Activated T-cell treated with anti-CD3 and anti-CD28 coated beads, Interleukin-2, amount 50 U/mL, for 4 hours (primary cell): Measurements from ENCODE around the gene TECTA. TPM values are rescaled to one million over a fixed set of nuclear protein-coding genes. Genes with fewer than 3 reads are reported as not detected.
"Not testable (repeated sequence)": the region's sequence is repeated elsewhere in the genome, so short reads cannot be mapped to it uniquely, and the experiment has no call there.

Experiments used
- ATAC-seq, 2 donors: fragments of 200-7000 bp; cut with Tn5 transposase; one replicate each; pipeline ENCODE4 v1.10.0; 2021
- DNase-seq: peaks from one replicate; pipeline ENCODE4 v3.0.0-alpha.2; 2020
- H3K27me3 Mint-ChIP-seq: one replicate; pipeline ENCODE4 v1.8.0; 2021; ENCODE audit warnings: low read depth, mixed read lengths
- H3K36me3 Mint-ChIP-seq: one replicate; pipeline ENCODE4 v1.8.0; 2022; ENCODE audit warnings: mixed read lengths; ENCODE audit not compliant: insufficient read depth
- H3K4me1 Mint-ChIP-seq: one replicate; pipeline ENCODE4 v1.8.0; 2021; ENCODE audit warnings: low read depth, mixed read lengths
- H3K4me3 Mint-ChIP-seq: one replicate; pipeline ENCODE4 v1.8.0; 2021; ENCODE audit warnings: mild to moderate bottlenecking, moderate library complexity, mixed read lengths
- H3K9me3 Mint-ChIP-seq: one replicate; pipeline ENCODE4 v1.8.0; 2021; ENCODE audit warnings: mixed read lengths
- total RNA-seq, 3 donors: library from RNA; stranded (reverse); gene quantifications; one replicate each; pipeline ENCODE4 v1.2.1, GENCODE V29; 2021

TECTA gene
- total RNA-seq, 3 donors from 2014 or later = 0.11 to 0.20 (median 0.11) TPM

DNA sequence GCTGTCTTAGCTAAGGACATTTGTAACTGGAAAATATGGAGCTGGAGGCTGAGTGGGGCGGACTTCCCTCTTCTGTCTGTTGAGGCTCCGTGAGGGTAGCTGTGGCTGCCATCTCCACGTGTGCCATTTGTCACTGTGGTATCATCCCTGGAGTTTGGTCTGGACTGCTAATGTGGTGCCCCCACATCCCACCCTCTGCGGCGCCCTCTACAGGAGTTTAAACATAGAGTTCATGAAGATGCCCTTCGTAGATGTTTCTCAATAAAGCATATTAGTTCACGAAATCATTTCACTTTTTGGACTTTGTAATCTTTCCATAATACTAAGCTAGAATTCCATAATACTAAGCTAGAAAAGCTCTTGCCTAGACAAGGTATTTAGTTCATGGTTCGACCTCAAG is 52.4 kb downstream of the TECTA start:
- ATAC-seq = no peak
- no peak for DNase-seq

DNA sequence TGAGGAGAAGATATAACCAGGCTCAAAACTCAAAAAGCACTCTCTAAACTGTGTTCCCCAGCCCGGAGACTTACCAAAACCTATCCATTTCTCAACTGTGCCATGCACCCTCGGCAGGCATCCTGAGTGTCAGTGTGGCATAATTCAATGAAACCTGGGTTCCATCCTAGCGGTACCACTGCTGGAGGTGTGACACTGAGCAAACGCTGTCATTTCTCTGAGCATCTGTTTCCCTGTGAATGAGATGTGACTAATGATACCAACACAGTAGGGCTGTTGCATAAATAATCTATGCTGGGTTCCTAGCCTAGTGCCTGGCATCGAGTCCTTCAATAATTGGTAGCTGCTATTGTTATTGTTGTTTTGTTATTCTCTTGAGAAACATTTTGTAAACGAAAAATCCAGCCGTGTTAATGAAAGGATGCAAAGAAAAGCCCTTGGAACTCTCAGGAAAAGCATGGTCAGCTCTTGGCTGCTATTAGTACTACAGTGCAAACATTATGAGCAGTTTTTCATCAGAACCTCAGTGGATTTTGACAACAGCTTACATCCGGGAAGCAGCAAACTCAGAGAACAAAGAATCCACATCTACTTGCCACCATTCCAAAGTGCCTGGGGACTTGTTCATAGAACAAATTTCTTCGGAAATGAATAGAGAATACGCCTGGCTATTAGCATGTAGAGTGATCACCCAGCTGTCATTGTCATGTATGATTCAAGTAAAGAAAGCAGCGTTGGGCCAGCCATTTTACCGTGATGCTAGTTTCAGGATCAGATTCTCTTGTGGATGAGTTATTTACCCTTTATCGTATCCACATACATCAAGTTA is 53.7 kb downstream of the TECTA start:
- H3K27me3 Mint-ChIP-seq = no peaks in the 10 kb centered on the region
- no peaks in the 10 kb centered on the region for H3K36me3 Mint-ChIP-seq
- H3K9me3 Mint-ChIP-seq = no peaks in the 10 kb centered on the region
- ATAC-seq (no peak), DNase-seq (no peak)
- H3K4me3 Mint-ChIP-seq = no peak overlapping the region
- H3K4me1 Mint-ChIP-seq = no peaks in the 10 kb centered on the region

More for the DNA sequence above, 52.4 kb downstream of the TECTA start:
- Mint-ChIP-seq H3K9me3 (no peaks in the 10 kb centered on the region), H3K27me3 (no peaks in the 10 kb centered on the region), H3K4me3 (no peak overlapping the region), H3K4me1 (no peaks in the 10 kb centered on the region), H3K36me3 (no peaks in the 10 kb centered on the region)

DNA sequence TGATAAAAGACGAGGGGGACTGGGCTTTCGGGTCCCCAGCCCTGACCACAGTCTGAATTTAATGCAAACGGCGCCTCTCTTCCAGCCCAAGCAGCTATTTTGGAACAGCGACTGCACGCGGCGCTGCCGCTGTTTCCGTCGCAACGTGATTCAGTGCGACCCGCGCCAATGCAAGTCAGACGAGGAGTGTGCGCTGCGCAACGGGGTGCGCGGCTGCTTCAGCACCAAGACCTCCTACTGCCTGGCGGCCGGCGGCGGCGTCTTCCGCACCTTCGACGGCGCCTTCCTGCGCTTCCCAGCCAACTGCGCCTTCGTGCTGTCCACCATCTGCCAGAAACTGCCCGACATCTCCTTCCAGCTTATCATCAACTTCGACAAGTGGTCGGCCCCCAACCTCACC is 56.7 kb downstream of the TECTA start:
- H3K27me3 Mint-ChIP-seq = no peaks in the 10 kb centered on the region
- no peaks in the 10 kb centered on the region for H3K9me3 Mint-ChIP-seq
- no peak overlapping the region for H3K4me3 Mint-ChIP-seq
- no peaks in the 10 kb centered on the region for H3K36me3 Mint-ChIP-seq
- no peak for ATAC-seq
- H3K4me1 Mint-ChIP-seq = no peaks in the 10 kb centered on the region
- DNase-seq = no peak

DNA sequence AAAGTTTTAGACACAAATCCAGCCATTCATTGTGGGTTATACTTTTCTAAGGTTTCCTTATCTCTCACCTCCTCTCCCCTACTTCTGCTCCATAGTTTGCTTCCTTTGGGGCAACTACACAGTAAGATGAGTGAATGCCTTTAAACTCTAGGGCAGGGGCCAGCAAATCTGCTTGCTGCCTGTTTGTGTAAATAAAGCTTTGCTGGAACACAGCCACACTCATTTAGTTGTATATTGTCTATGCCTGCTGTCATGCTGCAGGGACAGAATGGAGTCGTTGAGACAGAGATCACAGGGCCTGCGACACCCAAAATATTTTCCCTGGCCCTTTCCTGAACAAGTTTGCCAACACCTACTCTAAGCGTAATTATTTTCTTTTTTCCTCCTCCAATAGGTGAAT is 58.7 kb downstream of the TECTA start:
- DNase-seq (no peak), ATAC-seq (no peak)
- Mint-ChIP-seq H3K4me3 (no peak overlapping the region), H3K4me1 (no peaks in the 10 kb centered on the region), H3K9me3 (no peaks in the 10 kb centered on the region), H3K27me3 (peaks cover 3% of the 10 kb centered on the region), H3K36me3 (no peaks in the 10 kb centered on the region)

DNA sequence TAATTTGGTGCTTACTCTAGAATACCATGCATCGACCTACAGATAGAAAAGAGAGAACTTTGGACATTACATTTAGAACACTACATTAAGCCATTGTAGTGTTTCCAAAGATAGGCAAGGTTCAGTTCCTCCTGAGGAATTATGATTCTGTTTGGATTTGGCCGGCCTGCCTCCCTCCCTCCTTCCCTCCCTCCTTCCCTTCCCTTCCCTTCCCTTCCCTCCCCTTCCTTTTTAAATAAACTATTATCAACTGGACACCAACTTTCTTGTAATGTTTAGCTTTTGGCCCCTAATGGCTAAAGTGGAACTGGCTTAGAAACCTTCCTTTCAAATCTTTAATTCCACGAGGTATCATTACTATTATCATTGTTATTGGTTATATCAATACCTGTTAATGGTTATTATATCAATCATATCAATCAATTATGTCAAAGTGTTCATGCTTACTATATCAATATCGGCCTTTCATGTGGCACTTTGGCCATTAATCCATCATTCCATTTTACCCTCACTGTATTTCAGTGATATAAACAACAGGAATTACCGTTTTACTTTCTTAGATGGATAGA is 60.4 kb downstream of the TECTA start:
- Mint-ChIP-seq H3K27me3 (peaks cover 4% of the 10 kb centered on the region), H3K4me3 (no peak overlapping the region), H3K4me1 (no peaks in the 10 kb centered on the region), H3K9me3 (no peaks in the 10 kb centered on the region), H3K36me3 (no peaks in the 10 kb centered on the region)
- DNase-seq = no peak
- ATAC-seq = no peak

DNA sequence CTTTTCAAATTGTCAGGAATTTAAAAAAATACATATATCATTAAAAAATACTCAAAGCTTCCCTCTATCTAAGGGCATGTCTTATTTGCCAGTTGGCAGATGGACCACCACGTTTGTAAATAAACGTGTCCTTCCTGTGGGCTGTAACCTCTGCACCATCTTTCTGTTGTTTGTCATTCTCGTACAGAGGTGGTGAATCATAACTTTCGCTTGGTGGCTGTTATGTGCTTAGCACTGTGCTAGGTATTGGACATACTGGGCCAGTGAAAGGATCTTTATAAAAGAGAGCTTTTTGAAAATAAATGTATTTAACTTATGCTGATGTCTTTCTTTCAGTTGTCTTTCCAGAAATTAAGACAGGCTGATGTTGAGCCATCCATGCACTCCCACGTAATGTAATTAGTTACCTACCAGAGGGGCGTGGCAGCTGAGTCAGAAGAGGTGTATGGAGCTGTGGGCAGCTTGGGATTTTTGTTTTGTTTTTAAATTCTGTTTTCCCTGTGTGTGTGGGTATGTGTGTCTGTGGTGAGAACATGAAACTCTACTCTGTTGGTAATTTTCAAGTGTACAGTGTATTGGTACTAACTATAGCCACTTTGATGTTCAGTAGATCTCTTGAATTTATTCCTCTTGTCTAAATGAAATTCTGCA is 62.7 kb downstream of the TECTA start:
- no peak overlapping the region for H3K4me3 Mint-ChIP-seq
- DNase-seq = no peak
- peak; percentile 27 to 61 for ATAC-seq

DNA sequence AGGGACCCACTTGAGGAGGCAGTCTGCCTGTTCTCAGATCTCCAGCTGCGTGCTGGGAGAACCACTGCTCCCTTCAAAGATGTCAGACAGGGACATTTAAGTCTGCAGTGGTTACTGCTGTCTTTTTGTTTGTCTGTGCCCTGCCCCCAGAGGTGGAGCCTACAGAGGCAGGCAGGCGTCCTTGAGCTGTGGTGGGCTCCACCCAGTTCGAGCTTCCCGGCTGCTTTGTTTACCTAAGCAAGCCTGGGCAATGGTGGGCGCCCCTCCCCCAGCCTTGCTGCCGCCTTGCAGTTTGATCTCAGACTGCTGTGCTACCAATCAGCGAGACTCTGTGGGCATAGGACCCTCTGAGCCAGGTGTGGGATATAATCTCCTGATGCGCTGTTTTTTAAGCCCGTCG is 76.6 kb downstream of the TECTA start:
- H3K4me1 Mint-ChIP-seq, ATAC-seq, H3K4me3 Mint-ChIP-seq, H3K36me3 Mint-ChIP-seq, H3K27me3 Mint-ChIP-seq, DNase-seq: not testable (repeated sequence)
- peaks cover 33% of the 10 kb centered on the region for H3K9me3 Mint-ChIP-seq

More for the DNA sequence above, 62.7 kb downstream of the TECTA start:
- Mint-ChIP-seq H3K9me3 (no peaks in the 10 kb centered on the region), H3K4me1 (no peaks in the 10 kb centered on the region), H3K36me3 (no peaks in the 10 kb centered on the region), H3K27me3 (peaks cover 5% of the 10 kb centered on the region)

DNA sequence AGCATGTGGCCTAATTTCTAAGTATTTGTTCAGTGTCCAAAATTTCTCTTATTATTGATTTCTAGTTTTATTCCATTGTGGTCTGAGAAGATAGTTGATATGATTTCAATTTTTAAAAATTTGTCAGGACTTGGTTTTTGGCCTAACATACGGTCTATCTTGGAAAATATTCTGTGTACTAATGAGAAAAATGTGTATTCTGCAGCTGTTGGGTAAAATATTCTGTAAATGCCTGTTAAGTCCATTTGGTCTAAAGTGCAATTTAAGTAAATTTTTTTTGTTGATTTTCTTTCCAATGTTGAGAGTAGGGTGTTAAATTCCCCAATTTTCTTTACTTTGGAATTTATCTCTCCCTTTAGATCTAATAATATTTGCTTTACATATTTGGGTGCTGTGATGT is 78.3 kb downstream of the TECTA start:
- Mint-ChIP-seq H3K27me3 (peaks cover 10% of the 10 kb centered on the region), H3K36me3 (no peaks in the 10 kb centered on the region), H3K4me1 (no peaks in the 10 kb centered on the region), H3K9me3 (peaks cover 33% of the 10 kb centered on the region), H3K4me3 (no peak overlapping the region)
- DNase-seq (no peak), ATAC-seq (no peak)

DNA sequence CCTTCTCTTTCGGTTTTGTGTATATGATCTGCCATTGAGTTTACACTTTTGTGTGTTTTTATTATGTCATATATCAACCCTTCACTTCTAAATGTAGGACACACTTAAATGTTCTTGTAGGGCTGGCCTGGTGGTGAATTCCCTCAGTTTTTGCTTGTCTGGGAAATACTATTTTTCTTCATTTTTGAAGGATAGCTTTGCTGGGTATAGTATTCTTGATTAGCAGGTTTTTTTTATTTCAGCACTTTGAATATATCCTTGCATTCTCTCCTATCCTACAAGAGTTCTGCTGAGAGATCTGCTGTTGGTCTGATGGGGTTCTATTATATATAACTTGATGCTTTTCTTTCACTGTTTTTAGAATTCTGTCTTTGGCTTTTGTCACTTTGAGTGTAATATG is 79.1 kb downstream of the TECTA start:
- H3K4me1 Mint-ChIP-seq = no peaks in the 10 kb centered on the region
- no peaks in the 10 kb centered on the region for H3K36me3 Mint-ChIP-seq
- ATAC-seq (no peak), DNase-seq (no peak)
- peaks cover 12% of the 10 kb centered on the region for H3K27me3 Mint-ChIP-seq
- no peak overlapping the region for H3K4me3 Mint-ChIP-seq
- H3K9me3 Mint-ChIP-seq = peaks cover 33% of the 10 kb centered on the region

DNA sequence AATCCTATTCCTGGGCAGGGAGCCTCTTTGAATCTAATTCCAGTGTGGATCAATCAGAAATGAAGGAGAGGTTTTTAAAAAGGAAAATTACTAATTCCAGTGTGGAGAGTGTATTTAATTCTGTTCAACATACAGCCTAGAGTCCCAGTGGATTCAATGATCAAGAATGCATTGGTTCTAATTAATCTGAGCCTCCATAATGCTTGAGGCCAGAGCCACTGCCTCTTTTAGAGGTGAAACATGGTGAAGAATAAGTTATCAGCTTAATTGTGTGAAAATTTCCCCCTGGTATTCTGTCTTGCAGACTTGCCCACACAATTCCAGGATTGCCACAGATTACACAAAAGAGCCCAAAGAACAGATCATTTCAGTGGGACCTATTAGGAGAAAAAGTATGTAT is 87.7 kb downstream of the TECTA start:
- Mint-ChIP-seq H3K36me3 (no peaks in the 10 kb centered on the region), H3K4me1 (no peaks in the 10 kb centered on the region)

DNA sequence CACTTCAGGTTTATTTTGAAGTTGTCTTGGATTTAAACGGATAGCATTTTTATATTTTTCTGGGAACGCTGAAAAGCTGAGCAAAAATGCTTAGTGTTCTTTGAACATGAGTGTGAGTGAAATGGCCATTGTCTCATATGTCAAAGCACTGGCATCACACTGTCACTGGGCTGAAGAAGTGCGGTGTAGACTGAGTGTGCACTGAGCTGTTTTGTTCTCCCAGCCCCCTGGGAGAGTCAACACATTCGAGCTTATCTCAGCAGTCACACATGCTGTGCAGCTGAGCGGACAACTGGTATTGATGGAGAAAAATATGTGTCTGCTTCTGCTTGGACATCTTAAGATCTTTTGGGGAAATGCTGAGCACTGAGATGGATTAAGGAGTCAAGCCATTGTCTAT is 90.8 kb downstream of the TECTA start:
- Mint-ChIP-seq H3K9me3 (no peaks in the 10 kb centered on the region), H3K4me3 (no peak overlapping the region), H3K36me3 (no peaks in the 10 kb centered on the region), H3K27me3 (peaks cover 31% of the 10 kb centered on the region), H3K4me1 (peaks cover 3% of the 10 kb centered on the region)
- DNase-seq = no peak
- no peak for ATAC-seq

More for the DNA sequence above, 87.7 kb downstream of the TECTA start:
- no peak for DNase-seq
- ATAC-seq = no peak
- Mint-ChIP-seq H3K9me3 (no peaks in the 10 kb centered on the region), H3K27me3 (peaks cover 30% of the 10 kb centered on the region), H3K4me3 (no peak overlapping the region)

DNA sequence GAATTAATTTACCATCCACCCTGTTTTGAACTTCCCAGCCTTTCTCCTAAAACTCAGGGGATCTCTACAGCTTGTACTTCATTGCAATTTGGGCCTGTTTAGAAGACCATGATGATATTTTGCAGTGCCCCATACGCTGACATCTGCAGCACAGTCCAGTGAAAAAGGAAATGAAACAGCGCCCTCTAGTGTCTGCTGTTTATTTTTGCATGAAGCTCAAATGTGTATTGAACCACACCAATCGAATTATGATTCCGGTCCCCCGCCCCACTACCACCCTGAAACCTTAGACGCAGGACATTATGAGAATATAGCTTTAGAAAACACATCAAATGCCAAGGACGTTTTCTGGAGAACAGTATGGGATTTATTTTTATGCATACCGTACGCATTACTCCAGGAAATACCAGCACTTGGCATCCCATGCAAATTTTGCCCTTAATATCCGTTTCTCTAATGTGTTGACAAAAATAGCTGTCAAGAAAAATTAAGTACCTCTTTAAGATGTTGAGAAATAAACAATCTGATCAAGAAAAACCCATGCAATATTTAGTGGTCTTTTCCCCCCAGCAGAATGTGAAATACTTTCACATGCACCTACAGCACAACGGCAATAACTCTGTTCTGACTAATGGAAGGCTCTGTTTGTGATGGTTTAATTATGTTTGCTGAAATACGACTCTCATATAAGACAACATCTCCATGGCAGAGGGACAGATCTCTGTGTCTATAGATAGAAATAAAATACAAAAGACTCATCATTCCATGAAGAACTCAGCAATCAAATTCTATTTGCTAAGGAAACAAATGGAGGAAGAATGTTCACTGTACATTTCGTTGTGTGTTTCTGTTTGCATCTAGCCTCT is 93.9 kb downstream of the TECTA start:
- Mint-ChIP-seq H3K27me3 (peaks cover 18% of the 10 kb centered on the region), H3K36me3 (no peaks in the 10 kb centered on the region), H3K9me3 (no peaks in the 10 kb centered on the region), H3K4me3 (no peak overlapping the region), H3K4me1 (peaks cover 3% of the 10 kb centered on the region)
- ATAC-seq (peak; percentile 74 to 78), DNase-seq (peak; percentile 25)

DNA sequence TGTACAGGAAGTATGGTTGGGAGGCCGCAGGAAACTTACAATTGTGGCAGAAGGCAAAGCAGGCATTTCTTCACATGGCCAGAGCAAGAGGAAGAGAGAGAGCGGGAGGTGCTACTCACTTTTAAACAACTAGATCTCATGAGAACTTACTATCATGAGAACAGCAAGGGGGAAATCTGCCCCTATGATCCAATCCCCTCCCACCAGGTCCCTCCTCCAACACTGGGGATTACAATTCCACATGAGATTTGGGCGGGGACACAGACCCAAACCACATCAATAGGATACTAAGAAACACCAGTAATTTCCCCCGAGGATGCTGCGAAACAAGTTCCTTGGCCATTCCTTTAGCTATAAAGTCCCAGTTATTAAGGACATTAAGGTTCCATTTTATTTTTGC is 97.4 kb downstream of the TECTA start:
- DNase-seq = no peak
- no peak for ATAC-seq

DNA sequence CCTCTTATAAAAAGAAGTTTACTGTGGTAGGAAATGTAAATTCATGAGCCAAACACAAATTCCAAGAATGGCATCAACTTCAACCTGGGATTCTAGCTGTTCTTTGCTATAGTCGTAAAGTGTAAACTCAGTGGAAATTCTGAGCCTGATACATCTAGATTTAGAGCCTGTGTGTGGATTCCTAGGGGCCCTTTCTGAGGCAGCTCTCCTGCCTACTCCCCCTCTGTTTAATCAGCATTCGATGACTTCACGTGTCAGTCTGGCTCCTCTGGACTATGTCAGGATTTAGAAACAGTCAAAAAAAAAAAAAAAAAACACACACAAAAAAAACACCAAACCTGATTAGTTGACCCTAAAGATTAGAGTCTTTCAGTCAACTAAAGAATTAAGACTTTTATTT is 98.5 kb downstream of the TECTA start:
- peaks cover 17% of the 10 kb centered on the region for H3K27me3 Mint-ChIP-seq
- H3K9me3 Mint-ChIP-seq = no peaks in the 10 kb centered on the region
- no peaks in the 10 kb centered on the region for H3K36me3 Mint-ChIP-seq
- ATAC-seq (no peak), DNase-seq (no peak)
- no peak overlapping the region for H3K4me3 Mint-ChIP-seq
- peaks cover 3% of the 10 kb centered on the region for H3K4me1 Mint-ChIP-seq

More for the DNA sequence above, 97.4 kb downstream of the TECTA start:
- H3K4me1 Mint-ChIP-seq = peaks cover 3% of the 10 kb centered on the region
- peaks cover 13% of the 10 kb centered on the region for H3K27me3 Mint-ChIP-seq
- H3K4me3 Mint-ChIP-seq = no peak overlapping the region
- H3K36me3 Mint-ChIP-seq = no peaks in the 10 kb centered on the region
- no peaks in the 10 kb centered on the region for H3K9me3 Mint-ChIP-seq
